RWPE2 (cell line): ENCODE results near the gene MYO3A.

Source experiments
- ATAC-seq: fragments of 200-7000 bp; cut with Tn5 transposase; 3 replicates; pipeline ENCODE4 v1.9.1; 2021; ENCODE audit warnings: low read depth
- DNase-seq: peaks from one replicate; pipeline ENCODE4 v3.0.0-alpha.2; 2020; ENCODE audit warnings: low spot score
- H3K27ac ChIP-seq: fragments of 450-650 bp; 2 replicates; pipeline ENCODE4 v1.5.1; 2017; ENCODE audit warnings: mild to moderate bottlenecking; ENCODE audit not compliant: poor library complexity, severe bottlenecking
- H3K27me3 ChIP-seq: fragments of 250-450 bp; sonication (Bioruptor Pico); 2 replicates; pipeline ENCODE4 v1.5.1; 2021; ENCODE audit warnings: mild to moderate bottlenecking, moderate library complexity; ENCODE audit not compliant: insufficient read depth, poor library complexity, severe bottlenecking
- H3K36me3 ChIP-seq: fragments of 250-450 bp; sonication (Bioruptor Pico); 2 replicates; pipeline ENCODE4 v1.5.1; 2020; ENCODE audit warnings: low read depth, mild to moderate bottlenecking, moderate library complexity
- H3K4me1 ChIP-seq: fragments of 250-450 bp; sonication (Bioruptor Pico); 2 replicates; pipeline ENCODE4 v1.5.1; 2021; ENCODE audit warnings: mild to moderate bottlenecking, moderate library complexity; ENCODE audit not compliant: insufficient read depth, poor library complexity, severe bottlenecking
- H3K4me3 ChIP-seq: fragments of 250-450 bp; sonication (Bioruptor Pico); 2 replicates; pipeline ENCODE4 v1.5.1; 2021; ENCODE audit warnings: mild to moderate bottlenecking, moderate library complexity; ENCODE audit not compliant: severe bottlenecking
- H3K9me3 ChIP-seq: fragments of 250-450 bp; sonication (Bioruptor Pico); 2 replicates; pipeline ENCODE4 v1.5.1; 2021; ENCODE audit warnings: mild to moderate bottlenecking, moderate library complexity; ENCODE audit not compliant: severe bottlenecking
- TF ChIP-seq, protein P1 (sequence below): fragments of 450-650 bp; IDR thresholded peaks from one replicate; pipeline ENCODE4 v1.5.1; 2017; ENCODE audit warnings: mild to moderate bottlenecking, moderate library complexity; ENCODE audit not compliant: poor library complexity, severe bottlenecking

Gene MYO3A

DNA sequence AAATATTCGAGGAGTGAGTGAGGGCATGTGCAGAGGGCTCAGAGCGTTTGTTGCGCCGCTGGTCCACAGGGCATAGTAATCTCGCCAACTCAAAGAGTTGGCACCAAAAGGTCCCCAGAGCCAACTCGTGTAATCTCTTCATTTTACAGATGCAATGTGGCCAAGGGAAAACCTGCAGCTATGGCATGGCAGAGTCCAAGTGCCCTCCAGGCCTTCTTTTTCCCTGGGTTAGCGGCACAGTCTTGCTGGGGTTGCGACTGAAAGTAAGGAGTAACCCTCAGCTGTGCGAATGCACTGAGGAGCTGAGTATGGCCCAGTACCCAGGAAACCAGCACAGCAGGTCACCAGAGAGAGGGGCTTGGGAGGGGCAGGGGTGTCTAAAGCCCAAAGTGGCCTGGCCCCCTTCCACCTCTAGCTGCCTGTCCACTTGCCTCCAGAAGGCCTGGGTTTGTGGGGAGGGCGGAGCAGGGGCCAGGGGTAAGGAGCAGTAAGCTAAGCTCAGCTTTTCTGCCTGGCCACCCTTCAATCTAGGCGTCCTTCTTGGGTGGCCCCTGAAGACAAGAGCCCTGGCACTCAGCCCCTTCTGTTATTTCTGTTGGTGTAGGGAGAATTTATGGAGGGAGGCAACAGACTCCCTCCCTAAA, 279.2 kb downstream of the MYO3A start:
- Histone ChIP-seq H3K4me3 (no peak overlapping the region), H3K36me3 (no peaks in the 10 kb centered on the region), H3K27ac (no peak overlapping the region), H3K4me1 (no peaks in the 10 kb centered on the region), H3K9me3 (no peaks in the 10 kb centered on the region), H3K27me3 (peaks cover 75% of the 10 kb centered on the region)
- ATAC-seq (no peak), DNase-seq (no peak)
- TF ChIP-seq, protein P1, sequence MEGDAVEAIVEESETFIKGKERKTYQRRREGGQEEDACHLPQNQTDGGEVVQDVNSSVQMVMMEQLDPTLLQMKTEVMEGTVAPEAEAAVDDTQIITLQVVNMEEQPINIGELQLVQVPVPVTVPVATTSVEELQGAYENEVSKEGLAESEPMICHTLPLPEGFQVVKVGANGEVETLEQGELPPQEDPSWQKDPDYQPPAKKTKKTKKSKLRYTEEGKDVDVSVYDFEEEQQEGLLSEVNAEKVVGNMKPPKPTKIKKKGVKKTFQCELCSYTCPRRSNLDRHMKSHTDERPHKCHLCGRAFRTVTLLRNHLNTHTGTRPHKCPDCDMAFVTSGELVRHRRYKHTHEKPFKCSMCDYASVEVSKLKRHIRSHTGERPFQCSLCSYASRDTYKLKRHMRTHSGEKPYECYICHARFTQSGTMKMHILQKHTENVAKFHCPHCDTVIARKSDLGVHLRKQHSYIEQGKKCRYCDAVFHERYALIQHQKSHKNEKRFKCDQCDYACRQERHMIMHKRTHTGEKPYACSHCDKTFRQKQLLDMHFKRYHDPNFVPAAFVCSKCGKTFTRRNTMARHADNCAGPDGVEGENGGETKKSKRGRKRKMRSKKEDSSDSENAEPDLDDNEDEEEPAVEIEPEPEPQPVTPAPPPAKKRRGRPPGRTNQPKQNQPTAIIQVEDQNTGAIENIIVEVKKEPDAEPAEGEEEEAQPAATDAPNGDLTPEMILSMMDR = no peak

DNA sequence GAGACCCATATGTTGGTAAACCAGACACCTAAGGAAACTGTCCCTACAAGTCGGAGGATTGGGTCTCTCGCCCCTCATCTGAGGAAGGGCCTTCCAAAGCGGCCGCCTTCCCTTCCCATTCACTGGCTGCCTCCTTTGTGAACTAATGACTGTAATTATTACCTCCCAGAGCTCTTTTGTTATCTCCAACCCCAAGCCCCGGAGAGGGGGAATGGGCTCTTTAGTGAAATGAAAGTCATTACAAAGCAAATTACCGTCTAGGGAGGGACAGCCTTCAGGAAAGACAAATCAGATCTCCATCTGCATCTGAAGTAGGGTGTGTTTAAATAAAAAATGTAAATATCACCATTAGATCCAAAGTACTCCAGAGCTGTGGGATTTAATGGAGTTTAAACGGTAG, 280.0 kb downstream of the MYO3A start:
- no peak overlapping the region for H3K27ac ChIP-seq
- H3K4me3 ChIP-seq = no peak overlapping the region
- TF ChIP-seq, protein P1 = no peak
- no peaks in the 10 kb centered on the region for H3K36me3 ChIP-seq
- H3K9me3 ChIP-seq = no peaks in the 10 kb centered on the region
- DNase-seq (no peak), ATAC-seq (no peak)
- no peaks in the 10 kb centered on the region for H3K4me1 ChIP-seq
- H3K27me3 ChIP-seq = peaks cover 83% of the 10 kb centered on the region

GRCh38 chr10:26214551-26215395, 280.7 kb downstream of the MYO3A start:
- Histone ChIP-seq H3K9me3 (no peaks in the 10 kb centered on the region), H3K27me3 (peaks cover 90% of the 10 kb centered on the region), H3K4me1 (no peaks in the 10 kb centered on the region), H3K4me3 (no peak overlapping the region), H3K36me3 (no peaks in the 10 kb centered on the region), H3K27ac (no peak overlapping the region)
- TF ChIP-seq, protein P1 = no peak
- no peak for ATAC-seq
- no peak for DNase-seq

DNA sequence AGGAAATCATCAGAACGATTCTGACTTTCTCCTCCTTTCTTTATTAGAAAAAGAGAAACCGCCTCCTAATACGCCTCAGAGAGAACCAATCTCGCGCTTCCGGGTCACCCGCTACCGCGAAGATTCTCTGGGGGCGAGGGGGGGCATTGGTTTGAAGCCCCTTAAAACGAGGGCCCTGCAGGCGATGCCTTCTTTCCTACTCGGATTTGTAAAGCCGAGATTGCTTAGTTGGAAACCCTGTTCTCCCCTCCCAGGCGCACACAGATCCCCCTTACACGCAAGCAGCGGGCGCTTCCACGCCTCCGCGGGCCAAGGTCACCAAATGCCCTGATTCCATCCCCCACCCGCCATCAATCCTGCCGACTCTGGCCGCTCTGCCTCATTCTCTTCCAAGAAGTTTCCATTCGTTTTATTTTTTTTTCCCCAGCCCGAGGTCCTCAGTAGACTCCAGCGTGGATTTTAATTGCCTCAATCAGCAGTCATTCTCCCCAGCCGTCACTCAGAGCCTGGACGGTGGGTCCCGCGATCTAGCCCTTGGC, 281.4 kb downstream of the MYO3A start:
- Histone ChIP-seq H3K27ac (no peak overlapping the region), H3K4me1 (no peaks in the 10 kb centered on the region), H3K27me3 (peaks cover 97% of the 10 kb centered on the region), H3K4me3 (no peak overlapping the region), H3K9me3 (no peaks in the 10 kb centered on the region), H3K36me3 (no peaks in the 10 kb centered on the region)
- TF ChIP-seq, protein P1 = no peak
- ATAC-seq (no peak), DNase-seq (no peak)
